Type B pancreatic cell (in vitro differentiated cells): ENCODE measurements around the gene SST. TPM values are rescaled to one million over a fixed set of nuclear protein-coding genes. Genes with fewer than 3 reads are reported as not detected.

Experiments used
- DNase-seq: peaks from one replicate; pipeline ENCODE4 v3.0.0; 2021; ENCODE audit warnings: mixed read lengths; ENCODE audit not compliant: unreplicated experiment; ENCODE audit errors: extremely low spot score
- H3K27ac Mint-ChIP-seq: 2 replicates; pipeline ENCODE4 v1.8.0; 2021; ENCODE audit warnings: mild to moderate bottlenecking, mixed read lengths
- H3K27me3 Mint-ChIP-seq: 2 replicates; pipeline ENCODE4 v1.8.0; 2021; ENCODE audit warnings: mixed read lengths
- H3K36me3 Mint-ChIP-seq: 2 replicates; pipeline ENCODE4 v1.8.0; 2021; ENCODE audit warnings: mixed read lengths
- H3K4me1 Mint-ChIP-seq: one replicate; pipeline ENCODE4 v1.8.0; 2021; ENCODE audit warnings: mixed read lengths; ENCODE audit not compliant: unreplicated experiment
- H3K4me3 Mint-ChIP-seq: 2 replicates; pipeline ENCODE4 v1.8.0; 2021; ENCODE audit warnings: mild to moderate bottlenecking, mixed read lengths
- H3K9me3 Mint-ChIP-seq: 2 replicates; pipeline ENCODE4 v1.8.0; 2021; ENCODE audit warnings: mixed read lengths
- CTCF ChIP-seq: fragments of 200-600 bp; sonication (generic); conservative IDR thresholded peaks from 2 replicates; pipeline ENCODE4 v1.5.0; 2021; ENCODE audit warnings: antibody characterized with exemption, mild to moderate bottlenecking
- long read RNA-seq: library from polyadenylated mRNA; unstranded; transcript quantifications from one replicate; pipeline ENCODE4 v2.0.0, GENCODE V29; 2020
- total RNA-seq: library from RNA; stranded (reverse); gene quantifications from 2 replicates; pipeline ENCODE4 v1.2.1, GENCODE V29; 2021; ENCODE audit warnings: low replicate concordance

Gene SST
- total RNA-seq: 553 and 667 TPM in 2 replicates
- long read RNA-seq, transcript SST-201 (2 exons, 618 nt): major isoform, 109 of 111 reads
- long read RNA-seq, partial matches to known transcripts: 2 of 111 reads
- long read RNA-seq, other reads (novel, unspliced or antisense): 0 of 111 reads

DNA sequence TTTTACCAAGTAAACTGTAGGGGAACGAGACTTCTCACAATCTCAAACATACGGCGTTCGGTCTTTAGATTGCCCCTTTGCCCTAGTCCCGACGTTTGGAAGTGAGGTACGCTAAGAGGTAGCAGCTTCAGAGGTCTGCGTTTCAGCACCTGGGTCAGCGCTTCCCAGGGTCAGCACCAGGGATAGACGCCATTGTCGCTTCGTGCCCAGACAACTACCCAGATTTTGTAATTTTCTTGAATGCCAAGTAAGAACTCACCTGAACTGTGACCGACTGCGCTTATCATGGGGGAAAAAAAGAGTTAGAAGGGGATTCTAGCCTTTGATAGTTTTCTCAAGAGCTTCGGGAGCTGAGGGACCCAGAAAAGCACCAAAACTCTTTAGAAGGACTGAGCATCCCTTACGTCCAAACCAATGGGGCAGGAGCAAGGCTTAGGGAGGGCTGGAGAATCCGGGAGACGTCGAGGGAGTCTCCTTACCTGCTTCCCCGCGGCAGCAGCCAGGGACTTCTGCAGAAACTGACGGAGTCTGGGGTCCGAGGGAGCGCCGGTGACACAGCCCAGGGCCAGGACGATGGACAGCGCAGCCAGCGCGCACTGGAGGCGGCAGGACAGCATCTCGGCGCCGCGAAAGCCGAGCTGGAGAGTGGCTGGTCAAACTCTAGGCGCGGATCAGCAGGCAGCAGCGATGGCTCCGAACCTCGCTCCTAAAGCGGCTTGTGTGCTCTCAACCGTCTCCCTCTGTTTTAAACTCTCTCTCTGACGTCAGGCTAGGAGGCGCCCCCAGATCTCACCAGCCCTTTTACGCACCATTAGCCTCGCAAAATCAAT, at the start of gene SST:
Gene SST (minus strand): TSS at position 720 of the 830 bp plus-strand sequence. CDS start 103 bp downstream, at position 617.
- peak; percentile 74 for DNase-seq
- TF ChIP-seq CTCF: no peak
- no peaks in the 10 kb centered on the region for H3K36me3 Mint-ChIP-seq
- peaks cover 81% of the 10 kb centered on the region for H3K27me3 Mint-ChIP-seq
- H3K9me3 Mint-ChIP-seq: no peaks in the 10 kb centered on the region
- H3K27ac Mint-ChIP-seq: no peak within 1 kb of the TSS
- peak within 1 kb of the TSS; percentile 46 for H3K4me3 Mint-ChIP-seq
- peaks cover 5% of the 10 kb centered on the region for H3K4me1 Mint-ChIP-seq

DNA sequence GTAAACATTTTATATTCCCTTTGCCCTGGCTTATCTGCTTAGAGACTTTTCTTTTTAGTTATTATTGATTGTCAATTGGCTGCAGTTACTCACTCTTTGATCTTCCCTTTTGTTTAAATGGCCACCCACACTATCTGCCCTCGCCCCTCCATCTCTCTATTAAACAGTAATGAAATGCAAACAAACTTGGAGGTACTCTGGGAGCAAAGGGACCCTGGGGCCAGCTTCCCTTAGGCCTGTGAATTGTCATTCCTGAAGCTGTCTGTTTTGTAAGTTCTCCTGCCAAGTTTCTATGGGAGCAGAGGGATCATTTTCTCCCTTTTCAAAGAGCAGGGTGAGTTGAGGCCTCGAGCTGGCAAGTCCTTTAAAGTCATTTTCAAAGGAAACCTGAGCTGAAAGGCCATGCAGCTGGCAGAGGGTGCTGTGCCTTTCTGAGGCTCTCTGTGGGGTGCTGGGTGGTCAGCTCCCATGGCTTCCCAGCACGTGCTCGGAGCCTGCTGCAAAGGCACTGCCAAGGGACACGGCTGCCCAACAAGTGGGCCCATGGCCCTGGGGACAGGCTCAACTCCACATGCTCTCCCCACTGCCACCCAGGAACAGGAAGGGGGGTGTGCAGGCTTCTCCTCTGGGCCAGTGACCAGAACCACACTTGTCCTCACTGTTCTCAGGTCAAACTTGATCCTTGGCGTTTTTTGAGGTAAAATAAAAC, 49.6 kb upstream of the SST start:
- H3K27ac Mint-ChIP-seq: no peak overlapping the region
- peaks cover 23% of the 10 kb centered on the region for H3K36me3 Mint-ChIP-seq
- H3K9me3 Mint-ChIP-seq: no peaks in the 10 kb centered on the region
- peaks cover 11% of the 10 kb centered on the region for H3K4me1 Mint-ChIP-seq
- H3K27me3 Mint-ChIP-seq: peaks cover 9% of the 10 kb centered on the region
- no peak for DNase-seq
- H3K4me3 Mint-ChIP-seq: no peak overlapping the region
- TF ChIP-seq CTCF: no peak

- H3K27me3 Mint-ChIP-seq: peaks cover 12% of the 10 kb centered on the region
- no peaks in the 10 kb centered on the region for H3K9me3 Mint-ChIP-seq
- H3K4me3 Mint-ChIP-seq: no peak overlapping the region
- H3K36me3 Mint-ChIP-seq: peaks cover 14% of the 10 kb centered on the region
- no peak overlapping the region for H3K27ac Mint-ChIP-seq
- TF ChIP-seq CTCF: no peak
- H3K4me1 Mint-ChIP-seq: peaks cover 11% of the 10 kb centered on the region
- DNase-seq: no peak
Measured at GRCh38 chr3:187718802-187719201, 48.6 kb upstream of the SST start.

DNA sequence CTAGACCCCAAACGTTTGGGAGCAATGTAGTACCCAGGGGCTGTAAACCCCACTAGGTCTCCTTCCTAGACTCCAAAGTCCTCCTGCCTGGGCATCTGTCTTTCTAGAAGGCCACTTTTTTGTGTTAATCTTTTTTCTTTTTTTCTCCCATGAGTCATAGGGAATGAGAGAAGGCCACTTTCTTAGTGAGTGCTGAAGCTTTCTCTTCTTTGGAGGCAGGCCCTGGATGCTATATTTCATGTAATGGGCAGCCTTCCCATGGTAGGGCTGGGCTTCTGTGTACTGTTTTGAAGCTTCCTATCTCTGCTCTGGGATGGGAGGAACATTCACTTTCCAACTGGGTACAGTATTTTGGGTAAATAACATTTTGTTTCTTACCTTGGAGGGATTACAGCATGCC, 47.4 kb upstream of the SST start:
- Mint-ChIP-seq H3K27ac (no peak overlapping the region), H3K27me3 (peaks cover 12% of the 10 kb centered on the region), H3K4me3 (no peak overlapping the region), H3K36me3 (peaks cover 7% of the 10 kb centered on the region), H3K9me3 (no peaks in the 10 kb centered on the region), H3K4me1 (peaks cover 11% of the 10 kb centered on the region)
- no peak for TF ChIP-seq CTCF
- DNase-seq: no peak

DNA sequence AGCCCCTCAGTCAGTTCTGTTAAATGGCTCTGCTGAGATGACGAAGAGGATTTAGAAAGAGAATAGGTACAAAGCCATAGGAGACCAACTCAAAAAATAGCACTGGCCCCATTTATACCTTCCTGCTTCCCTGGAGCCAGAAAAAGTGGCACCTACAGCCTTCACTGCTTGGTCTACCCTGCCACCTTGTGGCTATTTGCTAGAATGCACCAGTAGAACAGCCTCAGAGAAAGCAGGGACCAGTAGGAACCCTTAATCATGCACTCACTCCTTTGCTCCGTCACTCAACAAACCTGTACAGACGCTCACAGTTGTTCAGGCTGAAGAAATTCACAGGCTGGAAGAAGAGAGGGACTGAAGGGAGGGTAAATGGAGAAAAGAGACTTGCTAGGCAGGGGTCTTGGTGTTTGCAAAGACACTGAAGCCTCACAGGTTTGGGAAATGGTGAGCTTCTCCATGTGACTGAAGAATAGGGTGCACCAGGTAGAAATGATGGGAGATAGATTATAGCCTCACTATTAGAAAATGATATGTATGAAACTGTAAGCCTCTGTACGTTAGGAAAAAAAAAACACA, 44.3 kb upstream of the SST start:
- H3K27ac Mint-ChIP-seq: no peak overlapping the region
- peak; percentile 92 for TF ChIP-seq CTCF

More for the DNA sequence above, 44.3 kb upstream of the SST start:
- peaks cover 2% of the 10 kb centered on the region for H3K4me1 Mint-ChIP-seq
- no peak overlapping the region for H3K4me3 Mint-ChIP-seq
- no peaks in the 10 kb centered on the region for H3K9me3 Mint-ChIP-seq
- H3K36me3 Mint-ChIP-seq: no peaks in the 10 kb centered on the region
- peaks cover 12% of the 10 kb centered on the region for H3K27me3 Mint-ChIP-seq
- DNase-seq: no peak
